AG04450 (cell line): ENCODE data around the gene TDRD9. TPM values are rescaled to one million over a fixed set of nuclear protein-coding genes. Genes with fewer than 3 reads are reported as not detected.

Experiments used
- CTCF ChIA-PET: fragments of 300-600, 350-600 bp; formaldehyde crosslinking; extraction: SDS; loops from one replicate; lab custom pipeline; 2022; ENCODE audit warnings: antibody characterized with exemption, inconsistent platforms; lab: Charles Lee
- POLR2A ChIA-PET: fragments of 350-600 bp; formaldehyde crosslinking; extraction: SDS; loops from one replicate; lab custom pipeline; 2021; ENCODE audit warnings: antibody characterized with exemption, inconsistent platforms; lab: Yijun Ruan, JAX
- DNase-seq: peaks from one replicate; pipeline ENCODE4 v3.0.0-alpha.2; 2011; ENCODE audit warnings: low read depth, low spot score
- H3K27ac ChIP-seq: one replicate; pipeline ENCODE4 v1.5.1; 2012; ENCODE audit warnings: low read depth, low read length, control low read depth
- H3K27me3 ChIP-seq: one replicate; pipeline ENCODE4 v1.6.0; 2012; ENCODE audit warnings: low read length; ENCODE audit not compliant: control insufficient read depth, insufficient read depth
- H3K4me3 ChIP-seq: 2 replicates; pipeline ENCODE4 v1.5.1; 2011; ENCODE audit warnings: mild to moderate bottlenecking, low read depth, low read length, control low read depth
- H3K9me3 ChIP-seq: 2 replicates; pipeline ENCODE4 v1.5.1; 2012; ENCODE audit warnings: low read length; ENCODE audit not compliant: control insufficient read depth, insufficient read depth
- CTCF ChIP-seq: IDR thresholded peaks from 2 replicates; pipeline ENCODE4 v1.5.1; 2011; ENCODE audit warnings: low read depth, low read length, control low read depth, inconsistent platforms
- polyA plus RNA-seq: library from polyadenylated mRNA; depleted of rRNA; stranded (reverse); fragments of >200 nt; gene quantifications from 2 replicates; pipeline ENCODE4 v1.2.3, GENCODE V29; 2011

Gene TDRD9
- polyA plus RNA-seq, 1 experiment, result 0.05 TPM

DNA sequence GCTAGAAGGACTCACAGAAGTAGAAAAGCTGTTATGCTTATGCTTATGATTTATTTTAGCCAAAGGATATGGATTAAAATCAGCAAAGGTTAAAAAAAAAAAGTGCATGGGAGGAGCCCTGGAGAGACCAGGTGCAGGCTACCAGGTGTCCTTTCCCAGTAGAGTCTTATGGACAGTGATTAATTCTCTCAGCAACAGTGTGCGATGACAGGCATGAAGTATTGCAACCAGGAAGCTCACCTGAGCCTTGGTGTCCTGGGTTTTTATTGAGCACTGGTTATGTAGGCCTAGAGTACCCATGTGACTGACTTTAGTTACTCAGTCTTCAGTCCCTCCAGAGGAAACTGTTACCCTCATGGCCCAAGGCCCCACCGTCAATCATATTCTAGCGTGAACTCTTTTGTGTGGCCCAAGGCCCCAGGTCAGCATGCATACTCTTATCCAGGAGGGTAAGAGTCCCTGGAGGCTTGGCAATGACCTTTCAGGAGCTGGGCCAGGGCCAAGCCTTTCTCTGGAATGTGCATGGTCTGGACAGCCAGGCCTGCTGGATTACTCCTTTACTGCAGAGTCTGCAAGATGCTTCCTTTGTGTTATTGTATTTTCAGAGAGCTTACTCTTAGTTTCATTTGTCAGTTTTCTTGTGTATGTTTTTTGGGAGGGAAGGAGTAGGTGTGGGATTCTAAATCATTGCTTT, 83.7 kb downstream of the TDRD9 start:
- Histone ChIP-seq H3K9me3 (no peaks in the 10 kb centered on the region), H3K27me3 (peaks cover under 1% of the 10 kb centered on the region), H3K4me3 (no peak overlapping the region), H3K27ac (no peak overlapping the region)
- no peak for DNase-seq
- ChIA-PET POLR2A (no interaction called here), CTCF (no interaction called here)
- TF ChIP-seq CTCF, result no peak

GRCh38 chr14:104014764-104015163, 86.5 kb downstream of the TDRD9 start:
- CTCF ChIA-PET, result no interaction called here
- TF ChIP-seq CTCF, result no peak
- no peak for DNase-seq
- Histone ChIP-seq H3K4me3 (no peak overlapping the region), H3K9me3 (no peaks in the 10 kb centered on the region), H3K27me3 (peaks cover 2% of the 10 kb centered on the region), H3K27ac (no peak overlapping the region)
- POLR2A ChIA-PET, result no interaction called here

DNA sequence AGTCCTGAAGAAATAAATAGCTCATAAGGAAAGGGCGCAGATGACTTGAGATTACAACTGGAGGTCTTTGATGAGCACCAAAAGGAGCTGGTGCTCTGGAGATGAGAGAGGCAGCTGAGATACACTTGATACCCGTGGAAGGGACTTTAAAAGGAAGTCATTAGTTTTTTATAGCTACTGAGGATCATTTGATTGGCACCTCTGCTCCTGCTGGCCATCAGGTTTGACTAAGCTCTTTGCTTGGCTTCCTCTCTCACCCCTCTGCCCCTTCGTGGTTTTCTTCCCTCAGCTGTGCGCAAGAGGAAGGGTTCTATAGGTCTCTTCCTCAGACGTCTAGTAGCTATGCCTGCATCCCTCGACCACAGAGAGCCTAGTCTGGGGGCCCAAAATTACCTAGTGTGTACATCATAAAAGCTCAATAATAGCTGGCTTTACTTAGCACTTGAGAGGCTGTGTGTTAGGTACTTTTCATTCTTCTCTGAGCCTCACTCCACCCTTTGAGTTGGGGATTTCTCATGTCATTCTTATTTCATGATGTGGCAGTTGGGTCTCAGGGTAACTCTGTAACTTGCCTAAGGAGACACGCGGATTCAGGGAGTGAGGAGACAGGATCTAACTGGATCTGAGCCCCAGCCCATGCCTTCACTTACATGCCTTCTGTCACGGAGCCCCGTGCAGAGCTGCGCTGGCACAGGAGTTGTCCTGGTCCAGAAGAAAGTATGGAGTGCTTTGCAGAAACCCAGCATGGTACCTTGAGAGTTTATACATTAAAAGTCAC, 88.8 kb downstream of the TDRD9 start:
- peaks cover 2% of the 10 kb centered on the region for H3K27me3 ChIP-seq
- H3K27ac ChIP-seq, result no peak overlapping the region
- POLR2A ChIA-PET, result no interaction called here
- H3K9me3 ChIP-seq, result no peaks in the 10 kb centered on the region
- DNase-seq, result no peak
- no peak for TF ChIP-seq CTCF
- no peak overlapping the region for H3K4me3 ChIP-seq
- CTCF ChIA-PET, result interaction anchor here (0.6 kb wide), 1 partner anchor 117 kb away, joined by 3 read pairs; no protein-coding TSS in a partner anchor

GRCh38 chr14:104019029-104019428, 90.8 kb downstream of the TDRD9 start:
- H3K4me3 ChIP-seq, result no peak overlapping the region
- no peak for TF ChIP-seq CTCF
- ChIA-PET CTCF (no interaction called here), POLR2A (no interaction called here)
- no peak overlapping the region for H3K27ac ChIP-seq
- H3K9me3 ChIP-seq, result no peaks in the 10 kb centered on the region
- peaks cover 2% of the 10 kb centered on the region for H3K27me3 ChIP-seq
- DNase-seq, result no peak

DNA sequence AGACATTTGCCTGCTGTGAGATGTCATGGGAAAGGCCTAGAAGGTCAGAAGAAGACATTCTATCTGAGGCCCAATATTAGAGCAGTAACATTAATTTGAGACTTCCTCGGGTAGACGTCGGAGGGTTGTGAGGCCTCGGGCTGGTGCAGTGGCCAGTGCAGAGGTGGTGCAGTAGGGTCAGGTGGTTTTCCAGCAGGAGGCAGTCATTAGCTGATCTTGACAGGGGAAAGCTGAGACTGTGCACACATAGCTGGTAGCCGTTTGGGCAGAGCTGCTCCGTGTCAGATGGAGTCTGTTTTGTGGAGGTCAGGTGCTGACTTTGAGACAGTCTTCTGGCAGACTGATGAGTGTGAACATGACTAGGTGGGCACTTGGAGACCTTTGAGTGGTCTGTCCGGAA, 91.5 kb downstream of the TDRD9 start:
- peaks cover 2% of the 10 kb centered on the region for H3K27me3 ChIP-seq
- DNase-seq, result no peak
- TF ChIP-seq CTCF, result no peak
- no peaks in the 10 kb centered on the region for H3K9me3 ChIP-seq
- ChIA-PET CTCF (no interaction called here), POLR2A (no interaction called here)
- no peak overlapping the region for H3K27ac ChIP-seq
- no peak overlapping the region for H3K4me3 ChIP-seq
